Activated CD8-positive, alpha-beta memory T cell treated with anti-CD3 and anti-CD28 coated beads for 48 hours (primary cell): ENCODE data around the gene ZNF285.
A peak's percentile ranks its signal among the peaks of the same experiment; 100 is the strongest.
"Not testable (repeated sequence)": the region's sequence is repeated elsewhere in the genome, so short reads cannot be mapped to it uniquely, and the experiment has no call there.

Experiments used
- DNase-seq, 3 experiments: peaks; one replicate each; pipeline ENCODE4 v3.0.0-alpha.2; 2020; ENCODE audit warnings: low read depth in 2 of 3, low spot score in 2 of 3

Gene ZNF285

DNA sequence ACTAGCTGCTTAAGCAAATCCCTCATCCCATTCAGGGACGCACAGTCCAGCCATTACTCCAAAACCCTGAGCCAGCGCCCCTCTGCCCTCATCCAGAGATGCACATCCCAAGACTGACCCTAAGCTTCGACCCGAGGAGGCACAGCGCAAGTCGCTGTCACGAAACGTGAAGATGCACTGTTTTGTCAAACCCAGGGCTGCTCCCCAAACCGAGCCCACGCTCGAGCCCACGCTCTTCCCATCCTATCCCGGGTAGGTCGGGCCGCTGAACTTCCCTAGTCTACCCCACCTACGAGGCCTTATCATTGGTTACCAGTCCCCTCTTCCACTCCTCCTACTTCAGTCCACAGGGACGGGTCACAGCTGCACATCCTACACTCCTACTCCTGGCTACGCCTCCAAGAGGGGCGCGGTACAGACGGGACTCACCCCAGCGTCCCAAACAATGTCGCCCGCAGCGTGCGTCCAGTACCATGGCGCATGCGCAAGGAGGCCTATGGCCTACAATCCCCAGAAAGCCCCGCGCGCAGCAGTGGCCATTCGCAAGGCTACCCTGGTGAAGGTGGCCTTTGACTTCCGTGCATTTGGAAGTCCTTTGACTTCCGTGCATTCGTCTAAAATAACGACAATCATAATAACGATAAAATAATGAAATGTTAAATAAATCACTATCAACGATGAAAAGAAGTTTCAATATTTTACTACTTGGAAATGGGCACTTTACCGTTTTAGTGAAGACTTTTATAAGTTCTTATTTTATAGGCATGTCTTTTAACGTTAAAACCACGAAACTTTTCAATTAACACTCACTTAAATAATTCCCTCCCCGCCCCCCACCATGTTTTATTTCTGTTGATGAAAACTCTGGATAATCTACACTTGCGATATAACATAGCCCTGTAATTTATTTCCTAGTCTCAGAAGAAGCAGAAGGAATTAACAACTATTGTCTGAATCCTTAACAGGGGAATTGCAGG is at the start of gene ZNF285:
ZNF285 (minus strand) TSS at position 470 of the 977 bp plus-strand sequence. CDS start 4,395 bp downstream, outside the sequence.
- DNase-seq = peak; percentile 37 to 50 (median 40)

DNA sequence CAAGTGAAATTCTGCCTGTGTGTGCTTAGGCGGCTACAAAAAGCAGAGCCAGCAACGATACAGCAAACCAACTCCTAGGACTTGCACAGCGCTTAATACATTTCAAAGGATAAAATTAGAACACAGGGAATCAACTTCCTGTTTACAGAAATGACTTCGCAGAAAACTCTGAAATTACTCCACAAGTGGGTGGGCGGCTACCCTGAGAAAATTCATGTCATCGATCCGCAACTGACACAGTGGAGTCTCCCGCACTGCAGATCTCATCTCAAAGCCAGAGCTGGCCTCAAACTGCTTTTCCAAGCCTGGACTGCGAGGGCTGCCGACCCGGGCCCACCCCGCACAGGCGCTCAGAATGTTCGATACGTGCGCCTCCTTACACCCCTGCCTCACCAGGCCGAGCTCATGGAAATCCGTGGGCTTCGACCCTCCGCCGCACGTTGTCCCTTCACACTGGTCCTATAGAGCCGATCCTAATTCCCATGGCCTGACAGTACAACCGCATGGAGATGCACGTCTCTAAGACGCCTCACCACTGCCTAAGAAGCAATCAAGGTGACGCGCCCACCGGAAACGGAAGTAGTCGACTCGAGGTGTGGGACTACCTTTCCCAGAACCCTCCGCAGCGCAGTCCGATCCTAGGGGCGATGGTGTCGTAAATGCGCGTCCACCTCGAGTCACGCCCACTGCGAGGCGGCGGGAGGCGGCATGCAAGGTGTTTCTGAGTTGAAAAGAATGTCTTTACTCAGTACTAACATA is 46.7 kb upstream of the ZNF285 start, which contains the start of gene ZNF229:
ZNF229 (minus strand) TSS at position 557 of the 759 bp plus-strand sequence. CDS start 5,625 bp downstream, outside the sequence.
- DNase-seq = peak; percentile 14 to 45 (median 36)

DNA sequence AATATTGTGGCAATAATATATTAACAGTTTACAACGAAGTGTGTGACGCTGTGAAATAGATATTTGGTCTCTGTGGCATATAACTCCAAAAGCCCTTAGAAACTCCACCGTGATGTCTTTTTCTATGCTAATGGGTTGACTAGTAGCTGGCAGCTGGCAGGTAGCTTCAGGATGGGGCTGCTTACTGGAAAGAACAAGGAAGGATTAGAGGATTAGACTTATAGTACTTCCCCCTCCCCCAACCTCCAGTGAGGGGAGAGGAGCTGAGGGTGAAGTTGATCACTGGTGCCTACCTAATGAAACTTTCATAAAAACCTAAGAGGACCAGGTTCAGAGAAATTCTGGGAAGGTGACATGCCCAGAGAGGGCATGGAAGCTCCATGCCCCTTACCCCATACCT is 37.0 kb upstream of the ZNF285 start:
- DNase-seq = no peak

DNA sequence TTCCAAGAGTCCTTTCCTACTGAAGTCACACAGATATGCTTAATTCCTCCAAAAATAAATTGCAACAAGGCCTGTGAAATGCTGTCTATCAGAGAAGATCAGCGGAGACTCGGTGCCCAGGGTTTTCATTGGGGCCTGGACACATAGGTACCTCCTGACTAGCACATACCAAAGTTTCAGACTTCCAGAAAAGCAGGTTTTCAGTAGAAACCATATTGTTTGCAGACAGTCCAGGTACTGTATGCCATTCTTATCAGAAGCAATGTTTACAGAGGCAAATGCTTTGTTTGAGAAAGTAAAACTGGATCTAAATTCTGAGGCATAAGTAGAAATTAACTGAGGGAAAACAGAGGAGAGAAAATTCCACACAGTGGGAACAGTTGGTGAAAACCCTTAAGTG is 34.0 kb upstream of the ZNF285 start:
- DNase-seq = no peak

DNA sequence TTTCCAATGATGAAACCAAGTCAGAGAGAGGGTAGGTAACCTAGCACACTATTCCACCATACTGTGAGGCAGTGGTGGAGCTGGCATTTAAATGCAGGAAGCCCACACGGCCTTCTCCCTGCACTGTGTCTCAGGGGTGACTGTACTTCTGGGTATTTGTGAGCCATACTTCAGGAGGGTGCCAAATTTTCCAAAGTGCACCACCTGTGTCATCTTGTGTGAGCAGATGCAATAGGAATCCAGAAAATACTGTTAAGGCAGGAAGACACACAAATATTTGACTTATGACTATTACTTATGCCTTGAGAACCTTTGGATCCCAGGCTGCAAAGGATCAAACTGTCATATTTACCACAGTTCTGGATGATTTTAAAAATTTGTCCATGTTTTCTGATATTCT is 29.5 kb upstream of the ZNF285 start:
- DNase-seq = no peak

DNA sequence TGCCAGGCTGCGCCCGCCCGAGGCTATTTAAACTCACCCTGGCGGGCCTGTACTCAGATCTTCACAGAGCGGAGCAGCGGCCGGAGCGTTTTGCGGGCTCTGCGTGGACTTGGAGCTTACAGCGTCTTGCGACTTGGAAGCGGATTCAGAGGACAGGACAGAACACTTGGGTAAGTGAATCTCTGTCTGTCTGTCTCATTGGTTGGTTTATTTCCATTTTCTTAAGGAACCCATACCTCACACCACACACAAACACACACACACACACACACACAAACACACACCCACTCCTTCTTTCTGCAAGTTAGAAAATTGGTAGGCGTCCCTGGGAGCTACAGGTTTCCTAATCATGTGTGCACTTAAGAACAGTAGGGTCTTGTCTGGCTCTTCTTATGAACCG is 14.1 kb upstream of the ZNF285 start:
- not testable (repeated sequence) for DNase-seq

DNA sequence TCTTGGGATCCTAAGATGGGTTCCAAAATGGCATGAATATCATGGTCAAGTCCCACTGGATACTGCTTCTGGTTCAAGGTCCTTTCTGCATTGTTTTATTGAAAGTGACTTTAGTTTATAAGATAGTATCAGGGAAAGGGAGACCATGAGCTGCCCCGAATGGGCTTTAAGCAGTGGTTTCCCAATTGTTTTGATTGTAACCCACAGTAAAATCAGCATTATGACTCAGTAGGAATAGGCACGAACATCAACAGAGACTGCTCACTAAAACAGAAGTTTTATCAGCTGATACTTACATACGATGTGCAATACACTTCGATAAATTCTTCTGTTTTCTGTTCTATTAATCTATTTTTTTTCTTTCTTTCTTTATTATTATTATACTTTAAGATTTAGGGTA is 12.1 kb downstream of the ZNF285 start:
- DNase-seq = not testable (repeated sequence)

DNA sequence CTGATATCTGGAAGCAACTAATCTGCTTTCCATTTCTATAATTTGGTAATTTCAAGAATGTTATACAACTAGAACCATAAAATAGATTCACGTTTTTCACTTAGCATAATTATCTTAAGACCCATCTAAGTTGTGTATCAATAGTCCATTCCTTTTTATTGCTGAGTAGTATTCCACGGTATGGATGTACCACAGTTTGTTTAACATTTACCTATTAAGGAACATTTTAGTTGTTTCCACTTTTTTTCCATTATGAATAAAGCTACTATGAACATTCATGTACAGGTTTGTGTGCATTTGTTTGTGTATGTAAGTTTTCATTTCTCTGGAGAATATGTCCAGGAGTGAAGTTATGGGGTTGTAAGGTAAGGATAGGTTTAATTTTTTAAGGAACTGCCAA is 26.6 kb downstream of the ZNF285 start:
- no peak for DNase-seq

DNA sequence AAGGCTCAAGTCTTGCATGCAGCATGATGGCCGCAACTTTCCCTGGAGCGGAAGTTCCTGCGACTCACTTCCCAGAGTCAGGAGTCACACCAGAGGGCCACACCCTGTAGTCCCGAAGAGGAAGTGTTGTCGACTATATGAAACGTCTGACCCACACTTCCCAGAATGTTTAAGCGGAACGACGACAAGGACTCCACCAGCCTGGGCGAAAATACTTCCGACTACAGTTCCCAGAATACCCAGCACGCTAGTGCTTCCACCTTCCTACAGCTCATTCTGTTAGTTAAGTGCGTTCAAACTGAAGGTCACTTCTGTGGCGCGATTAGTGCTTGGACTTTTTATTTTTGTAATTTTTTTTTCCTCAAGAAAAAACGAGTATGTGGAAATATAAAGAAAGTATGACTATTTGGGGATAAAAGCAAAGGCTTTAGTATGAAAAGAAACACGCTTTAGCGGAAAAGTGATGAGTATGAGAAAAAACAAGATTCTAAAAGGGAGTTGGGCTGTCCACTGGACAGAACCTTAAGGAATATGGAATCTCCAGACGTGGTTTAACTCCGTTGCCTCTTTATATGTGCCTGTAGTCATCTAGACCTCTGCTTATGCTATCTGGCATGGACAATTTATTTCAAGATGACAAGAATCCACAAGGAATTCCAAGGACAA is 29.5 kb downstream of the ZNF285 start:
- no peak for DNase-seq

DNA sequence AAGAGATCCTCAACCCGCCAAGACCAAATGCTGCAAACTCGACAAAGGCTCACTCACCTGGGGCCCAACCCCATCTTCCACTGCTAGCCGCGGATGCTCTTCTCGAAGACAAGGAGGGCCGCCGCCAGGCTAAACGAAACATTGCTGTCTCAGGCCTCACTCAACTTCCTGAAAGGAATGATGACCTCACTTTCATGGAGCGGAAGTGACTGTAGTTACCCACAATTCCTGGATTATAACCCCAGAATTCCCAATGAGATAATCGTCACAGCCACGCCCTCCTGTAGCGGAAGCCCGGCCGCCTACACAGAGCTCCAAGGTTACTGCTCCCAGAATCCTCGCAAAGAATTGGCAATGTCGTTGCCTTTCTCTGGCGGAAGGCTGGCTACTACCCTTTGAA is 34.4 kb downstream of the ZNF285 start:
- no peak for DNase-seq

DNA sequence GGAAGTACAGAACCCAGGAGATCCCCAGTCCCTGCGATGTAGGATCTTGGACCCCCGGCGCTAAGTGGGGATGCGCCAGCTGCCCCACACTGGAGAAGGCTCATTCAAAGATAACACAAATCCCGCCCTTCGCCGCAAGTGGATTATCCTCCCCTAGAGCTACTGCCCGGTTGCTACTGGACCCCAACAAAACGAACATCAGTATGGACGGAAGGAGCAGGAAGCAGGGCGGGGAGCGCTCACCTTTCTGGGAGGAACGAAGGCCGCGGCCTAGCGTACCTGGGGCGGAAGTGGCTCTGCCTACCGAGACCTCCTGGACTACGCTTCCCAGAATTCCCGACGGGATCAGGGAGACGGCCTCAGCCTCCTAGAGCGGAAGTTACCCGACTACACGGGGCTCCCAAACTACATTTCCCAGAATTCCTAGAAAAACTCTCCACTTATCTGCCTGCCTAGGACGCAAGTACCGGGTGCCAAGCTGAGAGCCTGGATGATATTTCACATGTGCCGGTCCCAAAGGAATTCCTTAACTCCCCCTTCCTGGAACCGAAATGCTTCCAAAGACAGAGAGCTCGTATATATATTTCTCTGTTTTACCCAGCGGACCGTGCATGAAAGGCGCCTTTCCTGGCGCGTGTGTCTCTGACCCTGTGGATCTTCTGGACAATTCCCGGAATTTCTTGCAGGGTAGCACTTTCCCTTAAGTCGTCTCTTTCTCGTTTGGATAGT is 44.9 kb downstream of the ZNF285 start, which contains the start of gene ZNF112:
ZNF112 (minus strand) TSS at position 298 of the 729 bp plus-strand sequence. CDS start 16,141 bp downstream, outside the sequence.
- DNase-seq = peak in 1 of 3 experiments; percentile 1

DNA sequence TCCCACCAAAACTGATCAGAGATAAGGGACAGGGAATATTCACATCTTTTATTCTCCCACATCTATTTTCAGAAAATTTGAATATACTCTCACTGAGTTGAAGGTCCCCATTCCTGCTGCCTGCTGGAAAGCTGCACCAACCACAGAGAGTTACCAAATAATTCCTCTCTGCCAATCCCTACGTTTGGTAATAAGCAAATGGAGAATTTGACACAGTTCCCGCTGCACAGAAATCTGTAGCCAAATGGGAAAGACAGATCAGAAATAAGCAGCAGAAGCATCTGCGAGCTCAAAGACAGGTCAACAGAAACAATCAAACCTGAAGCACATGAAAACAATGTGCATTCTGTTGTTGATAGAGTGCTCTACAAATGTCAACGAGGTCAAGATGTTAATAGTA is 54.9 kb downstream of the ZNF285 start:
- no peak for DNase-seq

DNA sequence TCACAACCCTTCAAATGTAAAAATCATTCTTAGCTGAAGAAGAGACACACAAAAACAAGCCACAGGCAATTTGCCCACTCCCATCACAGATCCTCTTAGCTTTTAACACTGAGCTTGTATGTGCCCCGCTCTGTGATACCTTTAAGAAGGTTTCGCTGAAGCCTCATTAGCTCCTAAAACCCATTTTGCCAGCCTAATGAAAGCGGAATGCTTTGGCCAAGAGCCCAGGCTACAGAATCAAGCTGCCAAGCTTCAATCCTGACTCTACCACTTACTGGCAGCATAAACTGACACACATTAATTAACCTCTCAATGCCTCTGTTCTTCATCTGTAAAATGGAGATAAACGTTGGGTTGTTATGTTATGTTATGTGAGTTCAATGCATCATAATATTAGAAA is 55.4 kb downstream of the ZNF285 start:
- no peak for DNase-seq

DNA sequence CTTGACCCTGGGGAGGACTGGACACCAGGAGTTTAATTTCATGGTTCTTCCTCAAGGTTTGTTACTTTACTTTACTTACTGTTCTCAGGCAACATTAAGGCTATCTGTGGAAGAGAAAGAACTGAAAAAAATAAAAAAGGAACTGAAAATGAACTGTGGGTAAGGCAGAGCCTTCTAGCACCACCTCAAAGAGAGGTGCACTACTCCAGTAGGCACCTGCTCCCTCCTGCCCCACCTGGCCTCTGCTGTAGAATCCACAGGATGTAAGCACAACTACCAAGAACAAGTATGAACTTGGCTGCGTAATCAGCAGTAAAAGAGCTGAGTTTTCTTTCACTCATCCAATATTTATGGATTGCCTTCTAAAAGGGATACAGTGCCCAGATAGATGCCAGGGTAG is 57.2 kb downstream of the ZNF285 start:
- no peak for DNase-seq

DNA sequence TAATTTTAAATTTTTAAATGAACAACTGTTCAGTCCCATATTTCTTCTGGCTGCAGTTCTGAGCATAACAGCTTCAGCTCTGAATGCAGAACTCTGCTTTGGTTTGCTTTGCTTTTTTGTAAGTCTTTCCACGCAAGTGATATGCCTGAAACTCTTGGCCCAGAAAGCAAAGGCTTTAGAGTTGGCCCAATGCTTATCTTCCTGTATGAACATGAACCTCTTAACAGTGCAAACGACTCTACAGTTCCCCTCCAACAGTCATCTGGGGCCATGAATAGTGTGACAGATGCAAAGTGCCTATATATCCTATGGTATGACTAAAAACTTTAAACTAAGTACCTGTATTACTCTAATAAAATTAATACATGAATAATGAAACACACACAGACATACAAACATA is 59.6 kb downstream of the ZNF285 start:
- no peak for DNase-seq

DNA sequence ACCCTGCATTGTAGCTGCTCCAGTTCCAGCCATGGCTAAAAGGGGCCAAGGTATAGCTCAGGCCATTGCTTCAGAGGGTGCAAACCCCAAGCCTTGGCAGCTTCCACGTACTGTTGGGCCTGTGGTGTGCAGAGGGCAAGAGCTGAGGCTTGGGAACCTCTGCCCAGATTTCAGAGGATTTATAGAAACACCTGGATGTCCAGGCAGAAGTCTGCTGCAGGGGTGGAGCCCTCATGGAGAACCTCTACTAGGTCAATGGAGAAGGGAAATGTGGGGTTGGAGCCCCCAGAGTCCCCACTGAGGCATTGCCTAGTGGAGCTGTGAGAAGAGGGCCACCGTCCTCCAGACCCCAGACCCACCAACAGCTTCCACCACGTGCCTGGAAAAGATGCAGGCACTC is 66.8 kb downstream of the ZNF285 start:
- not testable (repeated sequence) for DNase-seq
